HepG2 (cell line): ENCODE results near the gene ZNF563. TPM values are rescaled to one million over a fixed set of nuclear protein-coding genes. Genes with fewer than 3 reads are reported as not detected.

Experiments used
- ATAC-seq: fragments of 200-7000 bp; cut with Tn5 transposase; 3 replicates; pipeline ENCODE4 v1.9.1; 2020; ENCODE audit warnings: mild to moderate bottlenecking, moderate library complexity
- BruUV-seq: library from RNA; stranded (reverse); fragments of 400-500 nt; replicated peaks from 2 replicates; lab custom pipeline; 2021; lab: Mats Ljungman, UMichigan
- CTCF ChIA-PET: fragments of 300-600 bp; formaldehyde crosslinking; extraction: SDS; loops from one replicate; lab custom pipeline; 2021; ENCODE audit warnings: low total read pairs, inconsistent platforms, low intra/inter-chr PET ratio; lab: Yijun Ruan, JAX
- POLR2A ChIA-PET: fragments of 350-600 bp; sonication (Branson Sonifier 250); formaldehyde crosslinking; loops from one replicate; lab custom pipeline; 2020; ENCODE audit warnings: antibody characterized with exemption, inconsistent platforms; lab: Yijun Ruan, JAX
- DNase-seq: peaks from one replicate; pipeline ENCODE4 v3.0.0-alpha.2; 2015; ENCODE audit warnings: low spot score
- FAIRE-seq: peaks from 3 replicates; lab custom pipeline; 2011; peaks lifted over from hg19 to GRCh38; lab: Jason Lieb, UNC
- H2AFZ ChIP-seq: one replicate; pipeline ENCODE4 v1.6.1; 2011; ENCODE audit warnings: low read length, inconsistent platforms
- H3K27ac ChIP-seq: fragments of 300-600 bp; 3 replicates; pipeline ENCODE4 v1.8.0; 2011; ENCODE audit warnings: mixed run types, mild to moderate bottlenecking, mixed read lengths, low read length, inconsistent platforms; ENCODE audit not compliant: insufficient read depth; ENCODE audit errors: extremely low read length
- H3K27me3 ChIP-seq, 2 experiments: fragments of 200-600 bp in 1 of 2; 2 replicates in 1 of 2; 3 replicates in 1 of 2; pipeline versions ENCODE4 v1.6.0 to v1.8.0; 2011; ENCODE audit warnings: low read length in 2 of 2, mild to moderate bottlenecking in 2 of 2, moderate library complexity in 2 of 2, inconsistent platforms in 1 of 2; ENCODE audit not compliant: insufficient read depth in 2 of 2, control insufficient read depth in 1 of 2
- H3K36me3 ChIP-seq, 2 experiments: fragments of 200-600 bp in 1 of 2; replicated peaks in 1 of 2; 2 replicates in 1 of 2; 3 replicates in 1 of 2; pipeline versions ENCODE4 v1.5.1 to v1.8.0; 2011; ENCODE audit warnings: low read length in 2 of 2, inconsistent platforms in 1 of 2; ENCODE audit not compliant: insufficient read depth in 2 of 2, control insufficient read depth in 1 of 2
- H3K4me1 ChIP-seq: 2 replicates; pipeline ENCODE4 v1.5.1; 2012; ENCODE audit warnings: low read length, inconsistent platforms; ENCODE audit not compliant: insufficient read depth
- H3K4me2 ChIP-seq: 2 replicates; pipeline ENCODE4 v1.6.0; 2011; ENCODE audit warnings: low read depth, low read length, inconsistent platforms
- H3K4me3 ChIP-seq, 3 experiments: fragments of 200-600 bp in 1 of 3; sonication (generic), shearing (Covaris generic) in 1 of 3; replicated peaks in 1 of 3; 2 replicates each; pipeline ENCODE4 v1.5.1; 2011 to 2016; ENCODE audit warnings: low read length in 3 of 3, inconsistent platforms in 2 of 3, low read depth in 2 of 3, mild to moderate bottlenecking in 2 of 3, control low read depth in 1 of 3, mixed read lengths in 1 of 3; ENCODE audit not compliant: insufficient read depth in 1 of 3
- H3K79me2 ChIP-seq: one replicate; pipeline ENCODE4 v1.6.1; 2011; ENCODE audit warnings: low read length, inconsistent platforms; ENCODE audit not compliant: insufficient read depth
- H3K9ac ChIP-seq: 2 replicates; pipeline ENCODE4 v1.6.0; 2011; ENCODE audit warnings: mild to moderate bottlenecking, low read depth, low read length, inconsistent platforms; ENCODE audit not compliant: insufficient read depth
- H3K9me3 ChIP-seq: 2 replicates; pipeline ENCODE4 v1.5.1; 2012; ENCODE audit warnings: mild to moderate bottlenecking, low read length
- H4K20me1 ChIP-seq: 2 replicates; pipeline ENCODE4 v1.6.0; 2011; ENCODE audit warnings: inconsistent platforms, mild to moderate bottlenecking, low read length, moderate library complexity; ENCODE audit not compliant: insufficient read depth
- MAZ ChIP-seq, 2 experiments: sonication (generic) in 1 of 2; formaldehyde crosslinking in 1 of 2; IDR thresholded peaks; 2 replicates each; pipeline versions ENCODE4 v1.5.0 to v1.6.1; 2012 to 2020; ENCODE audit warnings: low read depth in 2 of 2, mild to moderate bottlenecking in 2 of 2, borderline replicate concordance in 1 of 2, improper control_type of control experiment in 1 of 2, low read length in 1 of 2, missing genetic modification reagents in 1 of 2, moderate library complexity in 1 of 2
- MIER3 ChIP-seq: IDR thresholded peaks from 2 replicates; pipeline ENCODE4 v1.6.1; 2016; ENCODE audit warnings: missing compliant biosample characterization, borderline replicate concordance
- RAD21 ChIP-seq: fragments of 450-650 bp; formaldehyde crosslinking; IDR thresholded peaks from 2 replicates; pipeline ENCODE4 v1.5.0; 2020; ENCODE audit warnings: mild to moderate bottlenecking
- STAG1 ChIP-seq: sonication (generic); formaldehyde crosslinking; IDR thresholded peaks from 2 replicates; pipeline ENCODE4 v1.4.0; 2020; ENCODE audit warnings: missing genetic modification reagents
- ZNF274 ChIP-seq: sonication (generic); formaldehyde crosslinking; IDR thresholded peaks from 2 replicates; pipeline ENCODE4 v1.5.1; 2020; ENCODE audit warnings: mild to moderate bottlenecking, missing genetic modification reagents
- ZNF652 ChIP-seq: IDR thresholded peaks from 2 replicates; pipeline ENCODE4 v1.6.1; 2016; ENCODE audit warnings: low read depth, borderline replicate concordance
- WGBS: methylation state at CpG from one replicate; pipeline ENCODE4 v1.1.6; 2017; ENCODE audit warnings: low lambda C conversion rate; 5-methylcytosine and 5-hydroxymethylcytosine counted together
- in situ Hi-C: cut with HindIII; loops from 2 replicates; pipeline ENCODE4 v1.10.0; 2017; ENCODE audit warnings: low pct_unique_long_range_greater_than_20kb; ENCODE audit not compliant: extremely low pct_ligation_motif_present
- intact Hi-C: fragments of 100-400 bp; cut with micrococcal nuclease; formaldehyde crosslinking; loops from one replicate; pipeline ENCODE4 v1.10.0; 2022; ENCODE audit not compliant: unreplicated experiment
- polyA plus RNA-seq, 8 experiments: library from polyadenylated mRNA; depleted of rRNA in 3 of 8; stranded (reverse) in 7 of 8; unstranded in 1 of 8; fragments of >200 nt; fragmentation: Illumina TruSeq in 4 of 8; extraction: Trizol in 4 of 8; gene quantifications; 2 replicates each; pipeline versions ENCODE4 v1.2.1 to v1.2.3, GENCODE V29; 2011 to 2016; ENCODE audit warnings: low read depth in 4 of 8, missing spikeins in 1 of 8, mixed read lengths in 1 of 8; ENCODE audit not compliant: insufficient read depth in 1 of 8
- total RNA-seq, 5 experiments: library from RNA; depleted of rRNA; stranded (reverse); fragments of >200 nt; fragmentation: Illumina TruSeq; extraction: Trizol; gene quantifications; 2 replicates each; pipeline ENCODE4 v1.2.3, GENCODE V29; 2016; ENCODE audit warnings: low read depth in 1 of 5
- TF ChIP-seq, protein P1 (sequence below): sonication (generic); formaldehyde crosslinking; conservative IDR thresholded peaks from 2 replicates; pipeline ENCODE4 v1.8.1; 2023; ENCODE audit warnings: missing genetic modification reagents
- TF ChIP-seq, protein P2 (sequence below): sonication (generic); formaldehyde crosslinking; IDR thresholded peaks from 2 replicates; pipeline ENCODE4 v1.8.1; 2023; ENCODE audit warnings: mild to moderate bottlenecking, missing genetic modification reagents
- TF ChIP-seq, protein P3 (sequence below): sonication (generic); formaldehyde crosslinking; IDR thresholded peaks from 2 replicates; pipeline ENCODE4 v1.5.0; 2020; ENCODE audit warnings: mild to moderate bottlenecking, missing genetic modification reagents, moderate library complexity
- TF ChIP-seq, protein P4 (sequence below): sonication (generic); formaldehyde crosslinking; conservative IDR thresholded peaks from 2 replicates; pipeline ENCODE4 v1.8.0; 2022; ENCODE audit warnings: low read depth, missing genetic modification reagents

ZNF563 gene
- total and polyA plus RNA-seq, 2 of the 13 experiments (the other 11 are each of a cell fraction or from before 2014, with no cell fraction given): 7.5 to 19.5 TPM

DNA sequence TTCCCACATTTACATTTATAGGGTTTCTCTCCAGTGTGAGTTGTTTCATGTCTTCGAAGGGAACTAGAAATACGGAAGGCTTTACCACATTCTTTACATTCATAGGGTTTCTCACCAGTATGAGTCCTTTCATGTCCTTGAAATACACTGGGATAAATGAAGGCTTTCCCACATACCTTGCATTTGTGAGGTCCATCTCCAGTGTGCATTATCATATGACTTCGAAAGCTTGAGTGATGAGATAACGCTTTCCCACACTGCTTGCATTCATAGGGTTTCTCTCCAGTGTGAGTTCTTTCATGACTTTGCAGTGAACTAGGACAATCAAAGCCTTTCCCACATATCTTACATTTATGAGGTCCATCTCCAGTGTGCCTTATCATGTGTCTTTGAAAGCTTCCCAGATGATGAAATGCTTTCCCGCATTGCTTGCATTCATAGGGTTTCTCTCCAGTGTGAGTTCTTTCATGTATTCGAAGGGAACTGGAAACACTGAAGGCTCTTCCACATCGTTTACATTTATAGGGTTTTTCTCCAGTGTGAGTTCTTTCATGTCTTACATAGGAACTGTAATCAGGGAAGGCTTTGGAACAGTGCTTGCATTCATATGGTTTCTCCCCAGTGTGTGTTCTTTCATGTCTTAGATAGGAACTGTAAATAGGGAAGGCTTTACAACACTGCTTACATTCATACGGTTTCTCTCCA is 16.9 kb upstream of the ZNF563 start:
- in situ Hi-C loops (no loop called here), intact Hi-C loops (no loop called here)
- TF ChIP-seq MAZ (IDR thresholded peaks at IDR 0.05; ENCODE audit: borderline replicate concordance, low read depth, low read length): no peak
- TF ChIP-seq MAZ (CRISPR knock-in tag; IDR thresholded peaks at IDR 0.05; ENCODE audit: low read depth): no peak
- peak; percentile 16; the same call in 1 of the 2 replicates for TF ChIP-seq ZNF274
- POLR2A ChIA-PET: no interaction called here
- Histone ChIP-seq H3K27ac (no peak overlapping the region), H2AFZ (no peak overlapping the region), H3K9ac (no peak overlapping the region), H4K20me1 (no peaks in the 10 kb centered on the region), H3K9me3 (peaks cover 51% of the 10 kb centered on the region), H3K36me3 (peaks cover 3 to 37% of the 10 kb centered on the region in 2 experiments; a peak in 4 of 5 replicates), H3K79me2 (no peaks in the 10 kb centered on the region), H3K4me2 (no peak overlapping the region), H3K4me1 (no peaks in the 10 kb centered on the region), H3K27me3 (no peaks in the 10 kb centered on the region), H3K4me3 (no peak overlapping the region)
- ATAC-seq (no peak), DNase-seq (no peak), FAIRE-seq (no peak)
- 97% methylated on average over 8 of the region's 8 CpGs for WGBS
- BruUV-seq: no TSS peak
- CTCF ChIA-PET: no interaction called here

DNA sequence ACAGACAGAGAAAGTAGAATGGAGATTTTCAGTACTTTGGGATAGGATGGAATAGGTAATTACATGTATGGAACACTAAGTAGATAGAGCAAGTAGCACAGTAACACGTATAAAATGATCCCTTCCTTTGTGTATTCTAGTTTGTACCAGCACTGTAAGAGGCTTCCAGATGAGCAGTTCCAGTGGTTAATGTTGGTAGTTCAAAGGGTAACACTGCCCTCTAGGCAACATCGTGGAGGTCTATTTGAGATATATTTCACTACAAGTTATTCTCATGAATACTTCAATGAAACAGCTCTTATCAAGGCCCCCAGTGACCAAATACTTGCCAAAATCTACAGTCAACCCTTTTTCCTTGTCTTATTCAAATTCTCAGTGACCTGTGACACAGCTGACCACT is 13.5 kb upstream of the ZNF563 start:
- CTCF ChIA-PET: interaction anchor here (1.9 to 2.0 kb wide), 2 partner anchors 102 to 145 kb away, joined by 12 to 20 read pairs; no protein-coding TSS in a partner anchor
- WGBS: 25% methylated on average over 2 of the region's 2 CpGs
- POLR2A ChIA-PET: interaction anchor here (0.9 kb wide), 1 partner anchor 13 kb away, joined by 5 read pairs; the partner anchor contains the start of gene ZNF563
- no peak overlapping the region for H3K4me3 ChIP-seq
- no peaks in the 10 kb centered on the region for H3K27me3 ChIP-seq
- intact Hi-C loops: loop anchor here (1.0 kb wide), 2 partner anchors 103 to 145 kb away; no protein-coding TSS in a partner anchor
- no peak overlapping the region for H3K4me2 ChIP-seq
- H4K20me1 ChIP-seq: no peaks in the 10 kb centered on the region
- in situ Hi-C loops: loop anchor here (5.0 kb wide), 1 partner anchor 145 kb away; no protein-coding TSS in a partner anchor
- DNase-seq (peak; percentile 58), FAIRE-seq (no peak), ATAC-seq (peak; percentile 77)
- H3K9ac ChIP-seq: no peak overlapping the region
- H2AFZ ChIP-seq: no peak overlapping the region
- H3K27ac ChIP-seq: no peak overlapping the region
- peaks cover 3 to 27% of the 10 kb centered on the region in 2 experiments; a peak in 4 of 5 replicates for H3K36me3 ChIP-seq
- peaks cover 31% of the 10 kb centered on the region for H3K9me3 ChIP-seq
- BruUV-seq: no TSS peak
- no peaks in the 10 kb centered on the region for H3K79me2 ChIP-seq
- H3K4me1 ChIP-seq: no peaks in the 10 kb centered on the region
- TF ChIP-seq, protein P1, sequence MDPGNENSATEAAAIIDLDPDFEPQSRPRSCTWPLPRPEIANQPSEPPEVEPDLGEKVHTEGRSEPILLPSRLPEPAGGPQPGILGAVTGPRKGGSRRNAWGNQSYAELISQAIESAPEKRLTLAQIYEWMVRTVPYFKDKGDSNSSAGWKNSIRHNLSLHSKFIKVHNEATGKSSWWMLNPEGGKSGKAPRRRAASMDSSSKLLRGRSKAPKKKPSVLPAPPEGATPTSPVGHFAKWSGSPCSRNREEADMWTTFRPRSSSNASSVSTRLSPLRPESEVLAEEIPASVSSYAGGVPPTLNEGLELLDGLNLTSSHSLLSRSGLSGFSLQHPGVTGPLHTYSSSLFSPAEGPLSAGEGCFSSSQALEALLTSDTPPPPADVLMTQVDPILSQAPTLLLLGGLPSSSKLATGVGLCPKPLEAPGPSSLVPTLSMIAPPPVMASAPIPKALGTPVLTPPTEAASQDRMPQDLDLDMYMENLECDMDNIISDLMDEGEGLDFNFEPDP (CRISPR knock-in tag): no peak
- peak; percentile 56 for TF ChIP-seq RAD21
- TF ChIP-seq, protein P2, sequence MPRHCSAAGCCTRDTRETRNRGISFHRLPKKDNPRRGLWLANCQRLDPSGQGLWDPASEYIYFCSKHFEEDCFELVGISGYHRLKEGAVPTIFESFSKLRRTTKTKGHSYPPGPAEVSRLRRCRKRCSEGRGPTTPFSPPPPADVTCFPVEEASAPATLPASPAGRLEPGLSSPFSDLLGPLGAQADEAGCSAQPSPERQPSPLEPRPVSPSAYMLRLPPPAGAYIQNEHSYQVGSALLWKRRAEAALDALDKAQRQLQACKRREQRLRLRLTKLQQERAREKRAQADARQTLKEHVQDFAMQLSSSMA: no peak
- peak; percentile 69 for TF ChIP-seq ZNF652 (CRISPR knock-in tag)
- TF ChIP-seq, protein P3, sequence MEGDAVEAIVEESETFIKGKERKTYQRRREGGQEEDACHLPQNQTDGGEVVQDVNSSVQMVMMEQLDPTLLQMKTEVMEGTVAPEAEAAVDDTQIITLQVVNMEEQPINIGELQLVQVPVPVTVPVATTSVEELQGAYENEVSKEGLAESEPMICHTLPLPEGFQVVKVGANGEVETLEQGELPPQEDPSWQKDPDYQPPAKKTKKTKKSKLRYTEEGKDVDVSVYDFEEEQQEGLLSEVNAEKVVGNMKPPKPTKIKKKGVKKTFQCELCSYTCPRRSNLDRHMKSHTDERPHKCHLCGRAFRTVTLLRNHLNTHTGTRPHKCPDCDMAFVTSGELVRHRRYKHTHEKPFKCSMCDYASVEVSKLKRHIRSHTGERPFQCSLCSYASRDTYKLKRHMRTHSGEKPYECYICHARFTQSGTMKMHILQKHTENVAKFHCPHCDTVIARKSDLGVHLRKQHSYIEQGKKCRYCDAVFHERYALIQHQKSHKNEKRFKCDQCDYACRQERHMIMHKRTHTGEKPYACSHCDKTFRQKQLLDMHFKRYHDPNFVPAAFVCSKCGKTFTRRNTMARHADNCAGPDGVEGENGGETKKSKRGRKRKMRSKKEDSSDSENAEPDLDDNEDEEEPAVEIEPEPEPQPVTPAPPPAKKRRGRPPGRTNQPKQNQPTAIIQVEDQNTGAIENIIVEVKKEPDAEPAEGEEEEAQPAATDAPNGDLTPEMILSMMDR (CRISPR knock-in tag): peak; percentile 73
- TF ChIP-seq, protein P4, sequence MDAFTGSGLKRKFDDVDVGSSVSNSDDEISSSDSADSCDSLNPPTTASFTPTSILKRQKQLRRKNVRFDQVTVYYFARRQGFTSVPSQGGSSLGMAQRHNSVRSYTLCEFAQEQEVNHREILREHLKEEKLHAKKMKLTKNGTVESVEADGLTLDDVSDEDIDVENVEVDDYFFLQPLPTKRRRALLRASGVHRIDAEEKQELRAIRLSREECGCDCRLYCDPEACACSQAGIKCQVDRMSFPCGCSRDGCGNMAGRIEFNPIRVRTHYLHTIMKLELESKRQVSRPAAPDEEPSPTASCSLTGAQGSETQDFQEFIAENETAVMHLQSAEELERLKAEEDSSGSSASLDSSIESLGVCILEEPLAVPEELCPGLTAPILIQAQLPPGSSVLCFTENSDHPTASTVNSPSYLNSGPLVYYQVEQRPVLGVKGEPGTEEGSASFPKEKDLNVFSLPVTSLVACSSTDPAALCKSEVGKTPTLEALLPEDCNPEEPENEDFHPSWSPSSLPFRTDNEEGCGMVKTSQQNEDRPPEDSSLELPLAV: no peak
- TF ChIP-seq STAG1 (CRISPR knock-in tag): peak; percentile 85
- TF ChIP-seq MIER3 (CRISPR knock-in tag): no peak
